IPS-15b (cell line): ENCODE data around the gene SORBS2.

ENCODE experiments used
- H3K27me3 ChIP-seq: one replicate; pipeline ENCODE4 v1.6.1; 2013; ENCODE audit warnings: low read length; ENCODE audit not compliant: control insufficient read depth, insufficient read depth
- H3K36me3 ChIP-seq: one replicate; pipeline ENCODE4 v1.6.1; 2013; ENCODE audit warnings: low read length; ENCODE audit not compliant: control insufficient read depth, insufficient read depth
- H3K4me1 ChIP-seq: one replicate; pipeline ENCODE4 v1.6.1; 2013; ENCODE audit warnings: mild to moderate bottlenecking, low read length; ENCODE audit not compliant: control insufficient read depth, insufficient read depth
- H3K4me3 ChIP-seq: one replicate; pipeline ENCODE4 v1.5.1; 2013; ENCODE audit warnings: low read depth, low read length
- H3K9ac ChIP-seq: one replicate; pipeline ENCODE4 v1.6.1; 2013; ENCODE audit warnings: low read depth, mild to moderate bottlenecking, low read length
- H3K9me3 ChIP-seq: one replicate; pipeline ENCODE4 v1.6.1; 2013; ENCODE audit warnings: mild to moderate bottlenecking, low read length; ENCODE audit not compliant: control insufficient read depth, insufficient read depth

Gene SORBS2

GRCh38 chr4:185637163-185637875 is 174.7 kb downstream of the SORBS2 start:
- H3K9me3 ChIP-seq: no peaks in the 10 kb centered on the region
- H3K9ac ChIP-seq: no peak overlapping the region
- peaks cover 3% of the 10 kb centered on the region for H3K4me1 ChIP-seq
- no peak overlapping the region for H3K4me3 ChIP-seq
- H3K27me3 ChIP-seq: peaks cover 2% of the 10 kb centered on the region
- no peaks in the 10 kb centered on the region for H3K36me3 ChIP-seq

GRCh38 chr4:185634066-185634652 is 177.8 kb downstream of the SORBS2 start:
- H3K9ac ChIP-seq: no peak overlapping the region
- no peak overlapping the region for H3K4me3 ChIP-seq
- H3K9me3 ChIP-seq: no peaks in the 10 kb centered on the region
- no peaks in the 10 kb centered on the region for H3K36me3 ChIP-seq
- H3K4me1 ChIP-seq: peaks cover 3% of the 10 kb centered on the region
- H3K27me3 ChIP-seq: peaks cover 2% of the 10 kb centered on the region

DNA sequence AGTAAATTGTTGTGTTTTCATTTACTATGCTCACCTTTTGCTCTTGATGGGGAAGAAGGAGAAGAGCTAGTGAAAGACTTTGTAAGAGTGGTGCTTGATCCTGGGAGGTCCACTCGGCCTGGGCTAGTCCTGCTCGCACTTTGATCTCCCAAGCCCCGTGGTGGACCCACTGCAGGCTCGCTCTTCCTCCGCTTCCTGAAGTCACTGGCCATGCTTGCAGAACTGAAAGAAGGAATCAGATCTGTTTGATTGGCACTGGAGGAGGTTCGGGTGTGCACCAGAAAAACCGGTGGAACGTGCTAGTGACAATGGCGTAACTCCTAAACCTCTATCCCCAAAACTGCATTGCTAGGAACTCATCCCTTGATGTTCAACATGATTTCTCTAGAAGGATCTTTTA is 185.2 kb downstream of the SORBS2 start:
- Histone ChIP-seq H3K4me3 (no peak overlapping the region), H3K27me3 (no peaks in the 10 kb centered on the region), H3K4me1 (no peaks in the 10 kb centered on the region), H3K36me3 (no peaks in the 10 kb centered on the region), H3K9me3 (no peaks in the 10 kb centered on the region), H3K9ac (no peak overlapping the region)

GRCh38 chr4:185625503-185625902 is 186.5 kb downstream of the SORBS2 start:
- Histone ChIP-seq H3K4me1 (no peaks in the 10 kb centered on the region), H3K27me3 (no peaks in the 10 kb centered on the region), H3K4me3 (no peak overlapping the region)

DNA sequence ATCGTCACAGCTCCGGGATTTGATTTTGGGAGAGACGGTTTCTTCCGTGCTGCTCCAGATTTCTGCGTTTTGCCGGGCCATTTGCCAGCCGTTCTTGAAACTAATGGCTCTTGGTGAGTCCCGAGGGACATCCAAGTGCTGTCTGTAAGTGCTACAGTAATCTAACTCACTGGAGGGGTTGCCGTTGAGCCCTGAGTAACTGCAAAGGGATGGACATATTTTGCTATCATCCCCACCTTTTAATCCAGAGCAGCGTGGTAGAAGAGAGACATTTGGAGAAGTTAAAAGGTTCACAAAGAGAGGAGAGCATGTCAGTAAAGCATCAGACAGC is 187.8 kb downstream of the SORBS2 start:
- Histone ChIP-seq H3K36me3 (no peaks in the 10 kb centered on the region), H3K4me3 (no peak overlapping the region), H3K9ac (no peak overlapping the region), H3K9me3 (no peaks in the 10 kb centered on the region), H3K27me3 (no peaks in the 10 kb centered on the region), H3K4me1 (no peaks in the 10 kb centered on the region)

More at GRCh38 chr4:185625503-185625902, 186.5 kb downstream of the SORBS2 start:
- Histone ChIP-seq H3K9me3 (no peaks in the 10 kb centered on the region), H3K9ac (no peak overlapping the region), H3K36me3 (no peaks in the 10 kb centered on the region)

- Histone ChIP-seq H3K36me3 (no peaks in the 10 kb centered on the region), H3K4me3 (no peak overlapping the region), H3K4me1 (no peaks in the 10 kb centered on the region), H3K9ac (no peak overlapping the region), H3K9me3 (no peaks in the 10 kb centered on the region), H3K27me3 (no peaks in the 10 kb centered on the region)
These were observed 188.3 kb downstream of the SORBS2 start for GRCh38 chr4:185623444-185624258.

- no peak overlapping the region for H3K4me3 ChIP-seq
- no peaks in the 10 kb centered on the region for H3K4me1 ChIP-seq
- no peak overlapping the region for H3K9ac ChIP-seq
- H3K27me3 ChIP-seq: no peaks in the 10 kb centered on the region
- no peaks in the 10 kb centered on the region for H3K36me3 ChIP-seq
- no peaks in the 10 kb centered on the region for H3K9me3 ChIP-seq
These were observed 203.8 kb downstream of the SORBS2 start for GRCh38 chr4:185608185-185608584.

GRCh38 chr4:185602397-185602796 is 209.6 kb downstream of the SORBS2 start:
- Histone ChIP-seq H3K4me3 (no peak overlapping the region), H3K9me3 (no peaks in the 10 kb centered on the region), H3K27me3 (no peaks in the 10 kb centered on the region), H3K9ac (no peak overlapping the region), H3K4me1 (no peaks in the 10 kb centered on the region), H3K36me3 (no peaks in the 10 kb centered on the region)

DNA sequence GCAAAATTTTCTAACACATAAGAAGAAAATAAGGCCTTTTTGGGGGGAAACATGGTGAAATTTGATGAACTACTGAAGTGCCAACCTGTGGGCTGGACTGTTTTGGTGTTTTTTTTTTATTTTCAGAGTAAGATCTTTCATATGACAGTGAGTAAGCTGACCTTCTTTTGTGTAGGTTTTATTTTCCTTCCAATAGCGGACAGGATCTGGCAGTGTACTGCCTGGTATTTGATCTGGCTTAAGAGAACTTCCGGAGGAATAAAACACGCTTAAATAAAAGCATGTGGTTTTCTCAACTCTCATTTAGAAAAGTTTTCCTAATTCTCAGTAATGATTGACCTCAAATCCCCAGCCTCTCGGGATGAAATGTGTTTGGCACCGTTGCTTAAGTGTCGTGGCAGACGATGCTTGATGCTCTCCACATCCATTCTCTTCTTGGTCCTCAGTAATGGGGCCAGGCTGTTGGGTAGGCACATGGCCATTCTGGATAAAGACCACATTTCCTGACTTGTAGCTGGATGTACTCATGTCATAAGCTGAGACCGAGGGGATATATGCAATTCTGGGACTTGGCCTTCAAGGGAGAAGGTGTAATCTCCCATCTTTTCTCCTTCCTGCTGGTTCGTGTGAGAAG is 211.1 kb downstream of the SORBS2 start:
- Histone ChIP-seq H3K9me3 (no peaks in the 10 kb centered on the region), H3K4me3 (no peak overlapping the region), H3K36me3 (no peaks in the 10 kb centered on the region), H3K9ac (no peak overlapping the region), H3K4me1 (no peaks in the 10 kb centered on the region), H3K27me3 (no peaks in the 10 kb centered on the region)

DNA sequence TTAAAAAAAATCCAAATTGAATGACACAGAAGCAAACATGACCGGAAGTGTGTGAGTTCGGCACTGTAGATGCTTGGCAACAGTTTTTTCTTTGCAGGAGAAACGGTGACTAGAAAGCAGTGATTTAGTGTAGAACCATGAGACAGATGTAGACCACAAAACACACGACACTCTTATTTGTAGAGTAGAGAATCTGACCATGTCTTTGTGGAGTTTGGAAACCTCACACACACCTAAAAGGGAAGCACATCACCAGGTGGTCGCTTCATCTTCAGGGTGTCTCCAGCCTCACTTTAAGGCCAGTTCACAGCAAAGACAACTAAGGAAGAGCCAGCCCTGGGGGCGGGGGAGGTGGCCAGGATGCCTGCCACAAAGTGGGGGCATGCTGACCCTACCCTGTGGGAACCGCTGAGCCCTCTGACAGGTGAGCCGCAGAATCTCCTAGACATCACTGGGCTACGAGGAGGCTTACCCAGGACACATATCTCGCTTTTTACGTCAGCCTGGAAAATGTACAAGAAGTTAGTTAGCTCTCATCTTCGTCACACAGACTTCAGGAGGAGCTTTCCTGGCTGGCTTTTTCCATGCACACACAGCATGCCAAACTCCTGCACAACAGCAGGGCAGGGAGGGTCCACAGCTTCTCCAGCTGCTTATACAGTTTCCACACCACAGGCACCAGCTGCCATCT is 212.3 kb downstream of the SORBS2 start:
- H3K36me3 ChIP-seq: no peaks in the 10 kb centered on the region
- no peak overlapping the region for H3K9ac ChIP-seq
- no peak overlapping the region for H3K4me3 ChIP-seq
- no peaks in the 10 kb centered on the region for H3K27me3 ChIP-seq
- no peaks in the 10 kb centered on the region for H3K4me1 ChIP-seq
- H3K9me3 ChIP-seq: no peaks in the 10 kb centered on the region

DNA sequence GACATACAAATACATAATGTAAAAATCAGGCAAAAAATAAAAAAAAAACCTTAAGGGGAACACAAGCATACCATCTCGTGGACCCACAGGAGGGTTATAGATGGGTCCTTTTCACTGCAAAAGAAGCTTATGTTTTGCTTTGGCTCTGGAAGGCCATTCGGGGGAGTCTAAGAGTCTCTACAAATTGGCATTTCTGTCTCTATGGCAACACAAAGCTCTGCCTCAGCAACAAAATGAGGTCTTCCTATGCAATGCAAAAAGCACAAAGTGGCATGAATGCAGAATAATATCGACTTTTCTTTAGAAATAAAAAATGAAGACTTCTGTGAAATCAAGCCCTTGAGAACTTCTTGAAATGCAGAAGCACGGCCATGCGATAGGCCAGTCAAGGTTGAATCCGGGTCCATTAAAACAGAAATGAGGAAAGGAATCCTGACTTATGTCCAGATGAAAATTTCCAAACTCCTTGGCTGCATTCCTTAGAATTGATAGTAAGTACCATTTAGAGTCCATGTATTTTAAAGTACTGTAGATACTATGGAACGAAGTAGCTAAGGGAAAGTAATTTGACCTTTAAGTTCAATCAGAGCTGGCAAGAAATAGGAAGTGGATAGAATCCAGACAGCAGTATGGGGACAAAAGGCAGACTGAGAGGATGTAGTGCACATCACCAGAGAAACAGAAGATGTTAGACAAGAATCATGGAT is 213.0 kb downstream of the SORBS2 start:
- Histone ChIP-seq H3K9me3 (no peaks in the 10 kb centered on the region), H3K4me1 (no peaks in the 10 kb centered on the region), H3K9ac (no peak overlapping the region), H3K27me3 (no peaks in the 10 kb centered on the region), H3K36me3 (no peaks in the 10 kb centered on the region), H3K4me3 (no peak overlapping the region)
